ENCODE measurements around the gene NOX4.
A peak's percentile ranks its signal among the peaks of the same experiment; 100 is the strongest.
"Not testable (repeated sequence)": the region's sequence is repeated elsewhere in the genome, so short reads cannot be mapped to it uniquely, and the experiment has no call there.

NOX4 gene

GRCh38 chr11:89378986-89379385 lies 112.2 kb downstream of the NOX4 start:
- DNase-seq: not testable (repeated sequence)

- not testable (repeated sequence) for DNase-seq
These were observed 121.8 kb downstream of the NOX4 start for GRCh38 chr11:89369356-89369755.

GRCh38 chr11:89364856-89365255 lies 126.3 kb downstream of the NOX4 start:
- DNase-seq: peak; percentile 71 to 89

- DNase-seq: peak; percentile 89 to 96
These were observed 129.4 kb downstream of the NOX4 start for GRCh38 chr11:89361734-89362133.

- DNase-seq: not testable (repeated sequence)
These were observed 132.0 kb downstream of the NOX4 start for GRCh38 chr11:89359208-89359607.

GRCh38 chr11:89358761-89359160 lies 132.4 kb downstream of the NOX4 start:
- DNase-seq: no peak

GRCh38 chr11:89355646-89356045 lies 135.5 kb downstream of the NOX4 start:
- no peak for DNase-seq

- not testable (repeated sequence) for DNase-seq
These were observed 136.7 kb downstream of the NOX4 start for GRCh38 chr11:89354513-89354912.

- no peak for DNase-seq
These were observed 144.1 kb downstream of the NOX4 start for GRCh38 chr11:89347071-89347470.

- DNase-seq: no peak
These were observed 144.6 kb downstream of the NOX4 start for GRCh38 chr11:89346601-89347000.

- DNase-seq: not testable (repeated sequence)
These were observed 148.1 kb downstream of the NOX4 start for GRCh38 chr11:89342880-89343572.

- not testable (repeated sequence) for DNase-seq
These were observed 150.7 kb downstream of the NOX4 start for GRCh38 chr11:89340450-89340849.

GRCh38 chr11:89338073-89338472 lies 153.1 kb downstream of the NOX4 start:
- not testable (repeated sequence) for DNase-seq

GRCh38 chr11:89337100-89337650 lies 154.0 kb downstream of the NOX4 start:
- DNase-seq: peak; percentile 11 to 69

GRCh38 chr11:89333704-89334103 lies 157.5 kb downstream of the NOX4 start:
- DNase-seq: peak in 1 of 2 experiments; percentile 8

- DNase-seq: not testable (repeated sequence)
These were observed 159.2 kb downstream of the NOX4 start for GRCh38 chr11:89331940-89332339.

- no peak for DNase-seq
These were observed 163.3 kb downstream of the NOX4 start for GRCh38 chr11:89327885-89328284.

GRCh38 chr11:89321401-89321800 lies 169.8 kb downstream of the NOX4 start:
- no peak for DNase-seq

GRCh38 chr11:89310607-89311006 lies 180.6 kb downstream of the NOX4 start:
- not testable (repeated sequence) for DNase-seq

- not testable (repeated sequence) for DNase-seq
These were observed 181.7 kb downstream of the NOX4 start for GRCh38 chr11:89309321-89309985.

GRCh38 chr11:89308272-89308671 lies 182.9 kb downstream of the NOX4 start:
- DNase-seq: not testable (repeated sequence)

- DNase-seq: peak in 1 of 2 experiments; percentile 24
These were observed 188.1 kb downstream of the NOX4 start for GRCh38 chr11:89303029-89303428.

- not testable (repeated sequence) for DNase-seq
These were observed 196.2 kb downstream of the NOX4 start for GRCh38 chr11:89295023-89295422.

Measured in NCI-H524 (cell line).